ENCODE data around the gene NBPF20.
"Not testable (repeated sequence)": the region's sequence is repeated elsewhere in the genome, so short reads cannot be mapped to it uniquely, and the experiment has no call there.

NBPF20 gene

DNA sequence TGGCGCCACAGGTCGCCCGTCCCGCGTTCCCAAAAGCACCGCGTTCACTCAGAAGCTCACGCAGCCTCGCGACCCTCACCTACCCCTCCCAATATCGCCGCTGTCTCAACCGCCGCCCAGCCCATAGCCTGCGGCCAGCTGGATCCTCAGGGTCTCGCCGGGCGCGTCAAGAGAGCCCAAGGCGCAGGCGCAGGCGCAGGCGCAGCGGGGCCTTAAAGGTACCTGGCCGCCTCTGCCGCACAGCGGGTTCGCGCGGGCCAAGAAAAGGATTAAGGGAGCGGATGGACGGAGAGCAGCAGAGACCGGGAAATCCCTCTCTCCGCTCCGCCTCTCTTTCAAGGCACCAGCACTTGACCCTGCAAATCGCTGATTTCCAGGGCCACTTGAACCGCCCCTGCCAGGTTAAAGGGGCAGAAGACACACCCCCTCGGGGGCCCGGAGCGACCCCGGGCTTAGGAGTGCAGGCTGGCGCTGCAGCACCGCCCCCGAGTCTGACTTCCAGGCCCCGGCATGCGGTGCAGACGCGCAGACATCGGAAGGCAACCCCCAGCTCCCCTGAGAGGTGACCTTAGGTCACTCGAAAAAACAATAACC lies at the start of gene NBPF20:
TSS of gene NBPF20 (minus strand) at position 168 of the 594 bp plus-strand sequence. CDS start 20,331 bp downstream, outside the sequence.
- peak; percentile 52 for DNase-seq (ENCODE audit: low spot score)

GRCh38 chr1:145474837-145475368 lies 49.5 kb upstream of the NBPF20 start:
- not testable (repeated sequence) for DNase-seq (ENCODE audit: low spot score)

DNA sequence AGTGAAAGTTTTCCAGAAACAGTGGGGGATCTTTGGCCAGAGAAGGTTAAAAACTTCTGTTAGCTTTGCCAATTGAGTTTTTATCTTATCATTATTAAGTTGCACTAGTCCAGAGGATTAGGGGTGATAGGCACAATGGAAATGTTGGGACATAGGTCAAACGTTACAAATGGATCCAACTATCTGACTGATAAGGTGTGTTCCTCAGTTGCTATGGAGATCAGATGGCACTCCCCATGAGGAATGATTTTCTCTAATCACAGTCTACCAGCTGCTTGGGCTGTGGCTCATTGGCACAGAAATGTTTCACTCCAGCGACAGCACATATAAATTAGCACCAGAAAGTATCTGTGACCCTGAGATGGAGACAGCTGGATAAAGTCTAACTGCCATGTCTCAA lies 47.3 kb upstream of the NBPF20 start:
- DNase-seq (ENCODE audit: low spot score), result not testable (repeated sequence)

GRCh38 chr1:145471365-145471764 lies 46.0 kb upstream of the NBPF20 start:
- DNase-seq (ENCODE audit: low spot score), result not testable (repeated sequence)

DNA sequence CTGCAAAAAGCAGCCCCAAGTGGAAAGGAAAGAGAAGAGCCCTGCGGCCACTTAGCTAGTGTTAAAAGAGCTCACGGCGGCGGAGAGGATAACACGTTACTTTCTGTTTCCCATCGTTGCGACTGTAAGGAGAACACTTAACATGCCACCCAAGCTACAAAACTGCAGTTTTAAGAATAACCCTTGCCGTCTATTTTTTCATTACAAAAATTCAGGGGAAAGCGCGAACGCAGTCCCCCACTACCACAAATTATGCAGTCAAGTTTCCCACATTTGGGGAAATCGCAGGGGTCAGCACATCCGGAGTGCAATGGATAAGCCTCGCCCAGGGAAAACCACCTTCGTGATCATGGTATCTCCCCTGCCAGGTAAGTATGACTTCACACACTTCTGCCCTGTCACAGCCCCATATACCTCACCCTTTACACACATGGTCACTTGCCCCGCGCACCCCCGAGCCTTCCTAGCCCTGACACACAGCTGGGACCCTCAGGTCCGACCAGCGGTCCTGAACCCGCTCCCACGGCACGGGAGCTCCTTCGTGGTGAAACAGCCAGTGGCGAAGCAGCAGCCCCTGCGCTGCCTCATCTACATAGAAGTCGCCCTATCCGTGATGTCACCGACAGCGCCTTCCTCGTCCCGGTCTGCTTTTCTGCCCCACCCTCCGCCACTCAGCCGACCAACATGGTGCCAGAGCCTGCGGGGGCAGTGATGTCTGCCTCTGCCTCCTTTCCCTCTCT lies 40.2 kb upstream of the NBPF20 start:
- DNase-seq (ENCODE audit: low spot score), result peak; percentile 72

- DNase-seq (ENCODE audit: low spot score), result not testable (repeated sequence)
These were observed 39.4 kb upstream of the NBPF20 start for GRCh38 chr1:145464708-145465336.

DNA sequence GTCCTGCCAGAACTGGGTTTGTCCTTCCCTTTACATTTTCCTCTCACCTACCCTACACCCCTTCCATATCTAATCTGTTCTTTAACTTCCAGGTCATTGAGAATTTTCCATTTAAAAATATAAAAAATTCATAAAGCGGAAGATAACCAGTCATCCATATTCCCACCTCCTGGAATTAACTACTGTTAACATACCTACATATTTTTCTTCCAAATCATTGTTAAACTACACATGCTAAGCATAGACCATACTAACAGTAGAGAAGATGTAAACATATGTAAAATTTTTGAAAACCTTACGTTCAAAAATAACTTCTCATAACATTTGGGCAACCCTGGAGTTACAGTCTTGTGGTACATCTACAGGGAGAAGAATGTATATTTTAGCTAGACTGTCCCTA lies 38.6 kb upstream of the NBPF20 start:
- DNase-seq (ENCODE audit: low spot score), result not testable (repeated sequence)

- DNase-seq (ENCODE audit: low spot score), result not testable (repeated sequence)
These were observed 35.3 kb upstream of the NBPF20 start for GRCh38 chr1:145460684-145461083.

- DNase-seq (ENCODE audit: low spot score), result not testable (repeated sequence)
These were observed 34.6 kb upstream of the NBPF20 start for GRCh38 chr1:145460048-145460447.

DNA sequence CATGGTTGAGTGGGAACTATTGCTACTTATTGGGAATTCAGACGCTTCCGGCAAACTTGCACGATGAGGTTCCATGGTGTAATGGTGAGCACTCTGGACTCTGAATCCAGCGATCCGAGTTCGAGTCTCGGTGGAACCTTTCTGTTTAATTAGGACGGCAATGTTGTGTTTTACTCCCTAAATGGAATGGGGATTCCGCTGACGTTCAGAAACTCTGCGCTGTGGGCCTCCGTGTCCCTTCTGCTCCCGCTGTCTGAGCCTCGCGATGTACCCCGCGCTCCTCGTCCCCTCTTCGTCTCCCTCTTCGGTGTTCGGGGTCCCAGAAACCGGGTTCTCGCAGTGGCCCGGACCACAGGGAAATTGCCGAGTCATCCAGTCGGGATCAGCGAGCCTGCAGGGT lies 34.2 kb upstream of the NBPF20 start:
- not testable (repeated sequence) for DNase-seq (ENCODE audit: low spot score)

GRCh38 chr1:145459063-145459462 lies 33.7 kb upstream of the NBPF20 start:
- not testable (repeated sequence) for DNase-seq (ENCODE audit: low spot score)

GRCh38 chr1:145454824-145455177 lies 29.4 kb upstream of the NBPF20 start:
- DNase-seq (ENCODE audit: low spot score), result not testable (repeated sequence)

GRCh38 chr1:145453873-145454823 lies 28.7 kb upstream of the NBPF20 start:
- DNase-seq (ENCODE audit: low spot score), result not testable (repeated sequence)

GRCh38 chr1:145452506-145452905 lies 27.1 kb upstream of the NBPF20 start:
- DNase-seq (ENCODE audit: low spot score), result not testable (repeated sequence)

GRCh38 chr1:145451914-145452313 lies 26.5 kb upstream of the NBPF20 start:
- DNase-seq (ENCODE audit: low spot score), result not testable (repeated sequence)

GRCh38 chr1:145445219-145445618 lies 19.8 kb upstream of the NBPF20 start:
- DNase-seq (ENCODE audit: low spot score), result not testable (repeated sequence)

- DNase-seq (ENCODE audit: low spot score), result not testable (repeated sequence)
These were observed 16.9 kb upstream of the NBPF20 start for GRCh38 chr1:145442340-145442739.

- DNase-seq (ENCODE audit: low spot score), result not testable (repeated sequence)
These were observed 6.2 kb upstream of the NBPF20 start for GRCh38 chr1:145431363-145432256.

DNA sequence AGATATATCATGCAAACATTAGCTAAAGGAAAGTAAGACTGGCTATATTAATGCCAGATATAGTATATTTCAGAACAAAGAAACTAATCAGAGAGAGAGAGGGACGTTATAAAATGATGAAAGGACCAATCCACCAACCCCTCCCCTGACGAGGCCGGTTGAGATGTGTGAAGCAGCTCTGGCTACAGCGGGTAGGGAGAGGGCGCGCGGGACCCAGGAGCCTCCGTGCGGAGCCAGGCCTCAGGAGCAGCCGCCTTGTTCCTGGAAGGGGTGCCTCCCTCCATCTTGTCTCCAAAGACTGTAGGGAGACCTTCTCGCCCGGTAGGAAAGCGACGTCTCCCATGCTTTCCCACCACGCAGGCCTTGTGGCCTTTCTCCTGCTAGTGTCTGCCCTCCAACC lies 5.4 kb upstream of the NBPF20 start:
- not testable (repeated sequence) for DNase-seq (ENCODE audit: low spot score)

- DNase-seq (ENCODE audit: low spot score), result not testable (repeated sequence)
These were observed 3.9 kb upstream of the NBPF20 start for GRCh38 chr1:145429329-145429728.

Measured in pons (tissue), 1 donor.